ENCODE measurements around the gene KIF25.

DNA sequence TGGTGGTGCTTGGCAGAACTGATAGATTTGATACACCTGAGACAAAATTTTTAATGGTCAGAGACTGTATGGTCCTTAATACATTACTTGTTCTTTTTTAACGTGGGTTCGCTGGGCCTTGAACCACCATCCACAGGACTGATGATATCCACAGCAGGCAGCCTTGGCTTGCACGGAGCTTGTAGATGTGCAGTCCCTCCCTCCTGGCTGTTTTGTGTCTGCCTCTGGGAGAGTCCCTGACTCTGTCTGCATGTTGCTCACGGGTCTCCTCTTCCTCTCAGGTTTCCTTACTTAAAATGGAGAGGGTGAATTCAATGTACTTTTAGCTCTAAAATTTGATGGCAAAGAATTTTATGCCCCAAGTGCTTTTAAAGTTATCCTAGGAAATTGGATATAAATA, 17.5 kb downstream of the KIF25 start:
- TF ChIP-seq POLR2AphosphoS5 (IDR thresholded peaks at IDR 0.05), result no peak
- TF ChIP-seq, protein P1, sequence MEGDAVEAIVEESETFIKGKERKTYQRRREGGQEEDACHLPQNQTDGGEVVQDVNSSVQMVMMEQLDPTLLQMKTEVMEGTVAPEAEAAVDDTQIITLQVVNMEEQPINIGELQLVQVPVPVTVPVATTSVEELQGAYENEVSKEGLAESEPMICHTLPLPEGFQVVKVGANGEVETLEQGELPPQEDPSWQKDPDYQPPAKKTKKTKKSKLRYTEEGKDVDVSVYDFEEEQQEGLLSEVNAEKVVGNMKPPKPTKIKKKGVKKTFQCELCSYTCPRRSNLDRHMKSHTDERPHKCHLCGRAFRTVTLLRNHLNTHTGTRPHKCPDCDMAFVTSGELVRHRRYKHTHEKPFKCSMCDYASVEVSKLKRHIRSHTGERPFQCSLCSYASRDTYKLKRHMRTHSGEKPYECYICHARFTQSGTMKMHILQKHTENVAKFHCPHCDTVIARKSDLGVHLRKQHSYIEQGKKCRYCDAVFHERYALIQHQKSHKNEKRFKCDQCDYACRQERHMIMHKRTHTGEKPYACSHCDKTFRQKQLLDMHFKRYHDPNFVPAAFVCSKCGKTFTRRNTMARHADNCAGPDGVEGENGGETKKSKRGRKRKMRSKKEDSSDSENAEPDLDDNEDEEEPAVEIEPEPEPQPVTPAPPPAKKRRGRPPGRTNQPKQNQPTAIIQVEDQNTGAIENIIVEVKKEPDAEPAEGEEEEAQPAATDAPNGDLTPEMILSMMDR (IDR thresholded peaks at IDR 0.05), result no peak

All from breast epithelium (tissue), 3 donors.